ENCODE results near the gene C9orf85.

Gene C9orf85, protein sequence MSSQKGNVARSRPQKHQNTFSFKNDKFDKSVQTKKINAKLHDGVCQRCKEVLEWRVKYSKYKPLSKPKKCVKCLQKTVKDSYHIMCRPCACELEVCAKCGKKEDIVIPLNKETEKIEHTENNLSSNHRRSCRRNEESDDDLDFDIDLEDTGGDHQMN

DNA sequence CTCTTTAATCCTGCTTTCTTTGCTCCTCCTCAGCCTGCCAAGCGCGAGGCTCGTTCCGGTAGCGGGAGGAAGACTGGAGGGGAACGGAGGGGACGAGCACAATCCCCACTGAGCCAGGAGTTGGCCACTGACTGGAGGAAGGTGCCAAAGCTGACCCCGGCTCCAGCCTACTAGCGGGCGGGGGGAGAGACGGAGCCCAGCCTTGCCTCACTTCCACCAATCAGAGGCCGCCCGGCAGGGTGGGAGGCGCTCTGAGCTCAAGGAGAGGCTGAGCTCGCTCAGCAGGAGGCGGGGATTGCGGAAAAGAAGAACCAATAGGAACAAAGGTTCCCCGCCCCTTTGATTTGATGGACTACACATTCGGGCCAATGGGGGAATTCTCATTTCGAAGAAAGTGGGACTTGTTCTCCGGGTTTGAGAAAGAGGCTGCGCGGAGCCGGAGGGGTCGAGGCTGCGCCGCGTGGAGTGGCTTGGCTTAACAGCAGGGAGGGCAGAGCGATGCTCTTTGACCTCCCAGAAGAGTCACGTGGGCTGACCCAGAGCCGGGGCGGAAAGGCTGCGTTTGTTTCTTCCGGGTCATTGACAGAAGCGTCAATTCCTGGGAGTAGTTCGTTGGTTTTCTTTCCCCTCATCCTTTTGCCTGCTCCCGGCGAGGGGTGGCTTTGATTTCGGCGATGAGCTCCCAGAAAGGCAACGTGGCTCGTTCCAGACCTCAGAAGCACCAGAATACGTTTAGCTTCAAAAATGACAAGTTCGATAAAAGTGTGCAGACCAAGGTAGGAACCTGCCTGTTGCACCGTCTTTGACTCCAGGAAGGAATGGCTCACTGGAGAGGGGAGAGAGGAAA is at the start of gene C9orf85, which contains the start of gene ABHD17B:
Gene C9orf85, plus strand, starts transcription at position 579 of the 847 bp plus-strand sequence. Its CDS starts 96 bp downstream, at position 675.
Gene ABHD17B, minus strand, starts transcription at position 133 of the 847 bp plus-strand sequence. CDS start 36,113 bp downstream, outside the sequence.
- Histone ChIP-seq H3K4me2 (peak within 1 kb of the TSS; percentile 95), H3K4me3 (peak within 1 kb of the TSS; percentile 99), H3K36me3 (peaks cover 4% of the 10 kb centered on the region), H4K20me1 (peaks cover 87% of the 10 kb centered on the region), H3K9me3 (no peaks in the 10 kb centered on the region), H3K27ac (peak within 1 kb of the TSS; percentile 98), H3K27me3 (no peaks in the 10 kb centered on the region), H3K9ac (peak within 1 kb of the TSS; percentile 99), H3K4me1 (peaks cover 36% of the 10 kb centered on the region)
- TF ChIP-seq Cebpa-rat (IDR thresholded peaks at IDR 0.05): no peak

DNA sequence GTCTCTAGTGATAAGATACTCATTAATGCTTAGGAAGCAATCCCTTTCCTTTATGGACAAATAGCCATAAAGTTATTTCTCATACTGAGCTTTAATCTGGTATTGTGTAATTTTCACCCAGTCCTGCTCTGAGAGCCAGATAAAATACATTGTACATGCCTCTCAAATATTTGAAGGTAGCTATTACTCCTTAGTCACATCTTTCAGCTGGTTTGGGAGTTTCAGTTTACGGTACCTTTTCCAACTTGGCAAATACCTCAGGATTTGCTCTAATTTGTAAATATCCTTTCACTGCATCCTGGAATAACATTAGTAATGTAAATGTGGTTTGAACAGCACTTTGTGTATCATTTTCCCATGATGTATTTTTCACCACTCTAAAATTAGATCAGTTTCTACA is 47.8 kb upstream of the C9orf85 start:
- no peak overlapping the region for H3K4me2 ChIP-seq
- no peaks in the 10 kb centered on the region for H3K4me1 ChIP-seq
- H3K9me3 ChIP-seq: peaks cover 28% of the 10 kb centered on the region
- H3K36me3 ChIP-seq: peaks cover 87% of the 10 kb centered on the region
- no peak overlapping the region for H3K27ac ChIP-seq
- H3K9ac ChIP-seq: no peak overlapping the region
- H4K20me1 ChIP-seq: peaks cover 16% of the 10 kb centered on the region
- no peaks in the 10 kb centered on the region for H3K27me3 ChIP-seq
- no peak for TF ChIP-seq Cebpa-rat (IDR thresholded peaks at IDR 0.05)
- H3K4me3 ChIP-seq: no peak overlapping the region

DNA sequence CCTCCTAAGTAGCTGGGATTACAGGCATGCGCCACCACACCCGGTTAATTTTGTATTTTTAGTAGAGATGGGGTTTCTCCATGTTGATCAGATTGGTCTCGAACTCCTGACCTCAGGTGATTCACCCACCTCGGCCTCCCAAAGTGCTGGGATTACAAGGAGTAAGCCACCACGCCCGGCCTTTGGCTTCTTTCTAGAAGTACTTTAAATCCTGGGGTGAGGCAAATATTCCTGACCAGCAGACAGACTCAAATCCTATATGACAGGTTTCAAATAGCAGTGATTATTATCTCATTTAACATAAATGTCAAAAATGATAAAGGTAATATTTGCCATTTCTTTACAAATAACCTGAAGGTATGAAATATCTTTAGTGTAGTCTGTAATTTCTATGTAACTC is 36.1 kb upstream of the C9orf85 start:
- Histone ChIP-seq H3K4me2 (peak overlapping the region; percentile 14; the same call in 1 of the 2 replicates), H3K4me1 (peaks cover 30% of the 10 kb centered on the region), H4K20me1 (peaks cover 92% of the 10 kb centered on the region), H3K27me3 (no peaks in the 10 kb centered on the region), H3K36me3 (peaks cover 88% of the 10 kb centered on the region), H3K27ac (no peak overlapping the region), H3K9ac (no peak overlapping the region), H3K9me3 (peaks cover 32% of the 10 kb centered on the region), H3K4me3 (no peak overlapping the region)
- TF ChIP-seq Cebpa-rat (IDR thresholded peaks at IDR 0.05): no peak

DNA sequence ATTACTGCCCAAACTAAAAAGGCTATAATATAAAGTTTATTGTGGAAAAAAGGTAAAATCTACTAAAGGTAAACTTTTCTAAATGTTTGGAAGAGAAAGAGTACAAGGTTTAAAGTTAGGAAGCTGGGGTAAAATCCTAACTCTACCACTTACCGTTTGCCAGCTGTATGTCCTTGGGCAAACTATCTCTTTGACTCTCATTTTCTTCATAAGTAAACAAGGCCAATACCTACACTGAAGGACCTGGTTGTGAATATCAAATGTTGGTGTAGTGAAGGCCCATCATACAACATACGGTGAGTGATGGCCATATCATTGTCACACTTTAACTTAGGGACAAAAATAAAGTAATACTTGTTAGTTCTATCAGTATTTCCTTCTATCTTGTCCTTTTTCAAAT is 35.3 kb upstream of the C9orf85 start:
- no peaks in the 10 kb centered on the region for H3K27me3 ChIP-seq
- no peak overlapping the region for H3K4me3 ChIP-seq
- peaks cover 88% of the 10 kb centered on the region for H4K20me1 ChIP-seq
- peaks cover 40% of the 10 kb centered on the region for H3K9me3 ChIP-seq
- peaks cover 30% of the 10 kb centered on the region for H3K4me1 ChIP-seq
- no peak overlapping the region for H3K27ac ChIP-seq
- H3K4me2 ChIP-seq: no peak overlapping the region
- H3K9ac ChIP-seq: no peak overlapping the region
- H3K36me3 ChIP-seq: peaks cover 83% of the 10 kb centered on the region
- TF ChIP-seq Cebpa-rat (IDR thresholded peaks at IDR 0.05): no peak

DNA sequence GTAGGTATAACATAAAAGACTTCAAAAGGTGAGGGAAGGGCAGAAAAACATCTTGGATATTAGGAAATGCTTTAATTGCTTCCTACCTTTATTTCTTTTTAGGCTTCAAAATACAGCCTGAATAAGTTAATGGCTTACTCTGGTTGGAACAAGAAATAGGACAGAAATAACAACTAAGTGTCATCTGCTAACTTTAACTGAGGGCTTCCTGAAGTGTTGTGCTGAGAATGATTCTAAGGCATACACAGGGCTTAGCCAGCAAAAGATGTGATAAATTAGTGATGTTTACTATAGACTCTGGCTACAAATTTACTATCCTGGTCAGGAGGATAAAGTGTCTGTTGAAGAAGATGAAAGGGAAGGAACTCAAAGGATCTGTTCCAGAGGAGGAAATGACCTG is 34.6 kb upstream of the C9orf85 start:
- peaks cover 88% of the 10 kb centered on the region for H4K20me1 ChIP-seq
- no peak overlapping the region for H3K9ac ChIP-seq
- no peak overlapping the region for H3K4me2 ChIP-seq
- peaks cover 47% of the 10 kb centered on the region for H3K9me3 ChIP-seq
- peaks cover 30% of the 10 kb centered on the region for H3K4me1 ChIP-seq
- peaks cover 82% of the 10 kb centered on the region for H3K36me3 ChIP-seq
- H3K4me3 ChIP-seq: no peak overlapping the region
- H3K27ac ChIP-seq: no peak overlapping the region
- H3K27me3 ChIP-seq: no peaks in the 10 kb centered on the region
- no peak for TF ChIP-seq Cebpa-rat (IDR thresholded peaks at IDR 0.05)

DNA sequence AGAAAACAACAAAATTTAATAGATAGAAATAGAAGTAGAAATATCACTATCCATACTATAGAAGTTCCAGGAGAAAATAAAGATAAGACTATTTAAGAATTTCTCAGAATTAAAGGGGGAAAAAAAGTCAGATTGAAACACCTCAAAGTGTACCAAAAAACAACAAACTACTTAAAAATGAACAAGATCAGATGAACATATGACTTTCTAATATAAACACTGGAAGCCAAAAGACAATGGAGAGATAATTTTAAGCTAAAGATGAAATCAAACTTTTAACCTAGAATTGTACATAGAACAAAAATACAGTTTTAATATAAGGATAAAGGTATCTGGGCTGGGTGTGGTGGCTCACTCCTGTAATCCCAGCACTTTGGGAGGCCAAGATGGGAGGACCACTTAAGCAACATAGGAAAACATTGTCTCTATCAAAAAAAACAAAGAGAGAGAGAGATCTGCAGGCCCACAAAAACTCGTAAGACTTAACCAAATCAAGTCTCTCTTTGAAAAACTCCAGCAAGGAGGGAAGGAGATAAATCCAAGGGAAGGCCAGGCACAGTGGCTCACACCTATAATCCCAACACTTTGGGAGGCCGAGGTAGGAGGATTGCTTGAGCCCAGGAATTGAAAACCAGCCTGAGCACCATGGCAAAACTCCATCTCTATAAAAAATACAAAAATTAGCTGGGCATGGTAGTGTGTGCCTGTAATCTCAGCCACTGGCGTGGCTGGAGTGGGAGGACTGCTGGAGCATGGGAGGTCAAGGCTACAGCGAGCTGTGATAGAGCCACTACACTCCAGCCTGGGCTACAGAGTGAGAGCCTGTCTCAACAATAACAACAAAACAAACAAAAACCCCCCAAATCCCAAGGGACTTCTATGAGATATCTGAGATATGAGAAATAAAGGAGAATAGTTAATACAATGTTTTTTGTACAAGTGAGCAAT is 32.8 kb upstream of the C9orf85 start:
- H3K4me2 ChIP-seq: no peak overlapping the region
- H3K9ac ChIP-seq: no peak overlapping the region
- peak overlapping the region; percentile 38; the same call in 1 of the 2 replicates for H3K4me3 ChIP-seq
- peaks cover 88% of the 10 kb centered on the region for H3K36me3 ChIP-seq
- no peaks in the 10 kb centered on the region for H3K27me3 ChIP-seq
- H3K9me3 ChIP-seq: peaks cover 64% of the 10 kb centered on the region
- TF ChIP-seq Cebpa-rat (IDR thresholded peaks at IDR 0.05): no peak
- no peak overlapping the region for H3K27ac ChIP-seq
- H4K20me1 ChIP-seq: peaks cover 83% of the 10 kb centered on the region
- peaks cover 30% of the 10 kb centered on the region for H3K4me1 ChIP-seq

DNA sequence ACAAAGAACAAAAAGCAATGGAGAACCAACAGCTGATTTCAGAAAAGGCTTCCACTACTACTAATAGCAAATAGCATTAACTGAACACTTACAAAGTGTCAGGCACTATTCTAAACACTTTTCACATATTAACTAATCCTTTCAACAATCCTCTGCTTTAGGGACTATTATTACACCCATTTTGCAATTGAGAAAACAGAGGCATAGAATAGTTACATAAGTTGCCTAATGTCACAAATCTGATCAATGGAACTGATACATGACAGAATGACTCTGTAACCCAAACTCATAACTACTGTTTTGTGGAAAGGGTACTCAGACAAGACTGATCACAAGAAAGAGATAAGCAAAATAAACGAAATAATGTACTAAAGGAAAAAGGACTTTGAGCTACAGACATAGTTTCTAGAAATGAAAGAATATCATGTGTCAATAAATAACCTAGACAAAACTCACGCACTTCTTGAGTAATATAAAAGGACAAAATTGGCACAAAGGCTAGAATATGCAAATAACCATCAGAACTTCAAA is 31.7 kb upstream of the C9orf85 start:
- Histone ChIP-seq H3K4me2 (no peak overlapping the region), H3K9me3 (peaks cover 76% of the 10 kb centered on the region), H4K20me1 (peaks cover 72% of the 10 kb centered on the region), H3K4me3 (no peak overlapping the region), H3K4me1 (peaks cover 26% of the 10 kb centered on the region), H3K27me3 (no peaks in the 10 kb centered on the region), H3K27ac (no peak overlapping the region), H3K9ac (no peak overlapping the region), H3K36me3 (peaks cover 88% of the 10 kb centered on the region)
- no peak for TF ChIP-seq Cebpa-rat (IDR thresholded peaks at IDR 0.05)

DNA sequence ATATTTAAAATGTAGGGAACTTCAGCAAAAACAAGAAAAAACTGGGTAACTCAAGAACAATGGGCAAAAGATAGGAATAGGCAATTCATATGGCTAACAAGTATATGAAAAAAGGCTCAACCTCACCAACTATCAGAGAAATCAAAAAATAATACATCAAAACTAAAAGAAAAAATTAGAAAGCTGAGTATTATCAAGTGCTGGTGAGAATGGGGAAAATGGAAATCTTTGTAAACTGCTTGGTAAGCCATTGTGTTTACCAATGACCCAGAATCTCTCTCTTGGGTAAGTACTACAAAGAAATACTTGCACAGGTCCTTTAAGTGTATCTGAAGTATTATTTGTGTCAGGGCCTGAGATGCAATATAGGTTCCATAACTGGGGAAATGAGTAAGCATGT is 27.4 kb upstream of the C9orf85 start:
- Histone ChIP-seq H3K9ac (no peak overlapping the region), H3K27me3 (no peaks in the 10 kb centered on the region), H3K27ac (no peak overlapping the region), H3K36me3 (peaks cover 74% of the 10 kb centered on the region), H3K4me2 (no peak overlapping the region), H4K20me1 (peaks cover 29% of the 10 kb centered on the region), H3K4me1 (peaks cover 38% of the 10 kb centered on the region), H3K9me3 (peaks cover 88% of the 10 kb centered on the region), H3K4me3 (peak overlapping the region; percentile 41; the same call in 1 of the 2 replicates)
- no peak for TF ChIP-seq Cebpa-rat (IDR thresholded peaks at IDR 0.05)

- H3K4me1 ChIP-seq: peaks cover 52% of the 10 kb centered on the region
- peak overlapping the region; percentile 41; the same call in 1 of the 2 replicates for H3K4me3 ChIP-seq
- TF ChIP-seq Cebpa-rat (IDR thresholded peaks at IDR 0.05): no peak
- peak overlapping the region; percentile 69; the same call in 1 of the 2 replicates for H3K27ac ChIP-seq
- peak overlapping the region; percentile 46 for H3K4me2 ChIP-seq
- no peaks in the 10 kb centered on the region for H3K27me3 ChIP-seq
- peaks cover 80% of the 10 kb centered on the region for H3K9me3 ChIP-seq
- peaks cover 69% of the 10 kb centered on the region for H3K36me3 ChIP-seq
- peaks cover 30% of the 10 kb centered on the region for H4K20me1 ChIP-seq
- H3K9ac ChIP-seq: no peak overlapping the region
These were observed 26.0 kb upstream of the C9orf85 start for GRCh38 chr9:71885467-71885866.

Data from BLaER1 (cell line).